Measurements from ENCODE around the gene TNFAIP8. TPM values are rescaled to one million over a fixed set of nuclear protein-coding genes. Genes with fewer than 3 reads are reported as not detected.
A peak's percentile ranks its signal among the peaks of the same experiment; 100 is the strongest.
"Not testable (repeated sequence)": the region's sequence is repeated elsewhere in the genome, so short reads cannot be mapped to it uniquely, and the experiment has no call there.

The TNFAIP8 gene
- total RNA-seq, 1 experiment from 2014 or later, result 8.0 TPM

DNA sequence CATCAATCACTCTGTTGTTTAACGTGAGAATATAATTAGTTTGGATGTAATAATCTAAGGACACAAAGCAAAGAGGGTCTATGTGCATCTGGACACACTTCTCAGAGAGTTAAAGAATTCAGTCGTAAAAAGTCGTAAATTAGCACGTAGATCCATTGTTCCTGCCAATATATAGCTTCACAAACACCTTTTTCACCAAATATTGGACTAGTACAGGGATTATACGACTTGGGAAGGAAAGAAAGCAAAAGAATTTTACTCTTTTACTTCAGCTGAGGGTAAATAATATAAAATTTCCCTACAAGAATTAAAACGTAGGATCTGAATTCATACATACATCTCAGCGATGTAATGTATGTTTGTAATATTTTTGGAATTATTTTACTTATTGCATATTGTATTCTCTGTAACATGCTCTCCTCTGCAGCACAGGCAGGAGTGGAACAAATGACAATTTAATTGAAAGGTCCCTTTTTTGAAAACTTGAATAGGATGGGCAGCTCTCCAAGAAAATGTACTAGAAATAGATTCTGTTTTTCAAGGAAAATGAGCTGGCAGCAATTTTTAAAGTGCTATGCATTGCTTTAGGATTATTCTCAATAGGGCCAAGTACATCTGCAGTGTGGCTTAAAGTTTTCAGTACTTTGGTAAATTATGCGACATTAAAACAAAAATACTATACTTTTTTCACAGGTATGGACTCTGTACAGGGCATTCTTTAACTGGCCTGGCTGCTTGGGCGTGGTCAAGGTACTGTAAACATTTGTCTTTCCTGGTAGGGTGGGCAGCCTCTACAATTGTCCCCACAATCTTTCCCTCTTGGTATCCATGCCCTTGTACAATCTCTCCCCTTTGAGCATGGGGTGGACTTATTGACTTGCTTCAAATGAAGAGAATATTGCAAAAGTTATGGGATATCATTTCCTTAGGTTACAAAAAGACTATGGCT, 56.7 kb downstream of the TNFAIP8 start:
- BruUV-seq (replicated peaks), result no TSS peak
- intact Hi-C loops (cut with micrococcal nuclease; ENCODE audit: unreplicated experiment) (loop anchor here (1.0 to 2.0 kb wide), 2 partner anchors 390 to 424 kb away; partner anchors contain the start of gene DTWD2), in situ Hi-C loops (cut with HindIII; ENCODE audit: low pct_unique_long_range_greater_than_20kb, low sequenced_read_pairs) (no loop called here)
- no peak for ATAC-seq
- H3K4me3 ChIP-seq (ENCODE audit: low read depth in 2 of 2, low read length in 2 of 2), result peak overlapping the region; percentile 52 to 53
- CTCF ChIA-PET, result interaction anchor here (0.5 to 1.9 kb wide), 5 partner anchors 35 to 424 kb away, joined by 3 to 11 read pairs (median 6); partner anchors contain the start of genes DTWD2 and TNFAIP8
- H3K9me3 ChIP-seq (ENCODE audit: control insufficient read depth, insufficient read depth, low read depth, low read length), result no peaks in the 10 kb centered on the region
- no peak for TF ChIP-seq SIN3A (IDR thresholded peaks at IDR 0.05; ENCODE audit: borderline replicate concordance, insufficient read depth, low read depth, low read length)
- TF ChIP-seq, protein P1, sequence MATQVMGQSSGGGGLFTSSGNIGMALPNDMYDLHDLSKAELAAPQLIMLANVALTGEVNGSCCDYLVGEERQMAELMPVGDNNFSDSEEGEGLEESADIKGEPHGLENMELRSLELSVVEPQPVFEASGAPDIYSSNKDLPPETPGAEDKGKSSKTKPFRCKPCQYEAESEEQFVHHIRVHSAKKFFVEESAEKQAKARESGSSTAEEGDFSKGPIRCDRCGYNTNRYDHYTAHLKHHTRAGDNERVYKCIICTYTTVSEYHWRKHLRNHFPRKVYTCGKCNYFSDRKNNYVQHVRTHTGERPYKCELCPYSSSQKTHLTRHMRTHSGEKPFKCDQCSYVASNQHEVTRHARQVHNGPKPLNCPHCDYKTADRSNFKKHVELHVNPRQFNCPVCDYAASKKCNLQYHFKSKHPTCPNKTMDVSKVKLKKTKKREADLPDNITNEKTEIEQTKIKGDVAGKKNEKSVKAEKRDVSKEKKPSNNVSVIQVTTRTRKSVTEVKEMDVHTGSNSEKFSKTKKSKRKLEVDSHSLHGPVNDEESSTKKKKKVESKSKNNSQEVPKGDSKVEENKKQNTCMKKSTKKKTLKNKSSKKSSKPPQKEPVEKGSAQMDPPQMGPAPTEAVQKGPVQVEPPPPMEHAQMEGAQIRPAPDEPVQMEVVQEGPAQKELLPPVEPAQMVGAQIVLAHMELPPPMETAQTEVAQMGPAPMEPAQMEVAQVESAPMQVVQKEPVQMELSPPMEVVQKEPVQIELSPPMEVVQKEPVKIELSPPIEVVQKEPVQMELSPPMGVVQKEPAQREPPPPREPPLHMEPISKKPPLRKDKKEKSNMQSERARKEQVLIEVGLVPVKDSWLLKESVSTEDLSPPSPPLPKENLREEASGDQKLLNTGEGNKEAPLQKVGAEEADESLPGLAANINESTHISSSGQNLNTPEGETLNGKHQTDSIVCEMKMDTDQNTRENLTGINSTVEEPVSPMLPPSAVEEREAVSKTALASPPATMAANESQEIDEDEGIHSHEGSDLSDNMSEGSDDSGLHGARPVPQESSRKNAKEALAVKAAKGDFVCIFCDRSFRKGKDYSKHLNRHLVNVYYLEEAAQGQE (IDR thresholded peaks at IDR 0.05; ENCODE audit: insufficient read depth in 1 of 2, low read depth in 2 of 2, low read length in 1 of 2), result no peak
- no peak for TF ChIP-seq POLR2AphosphoS5 (IDR thresholded peaks at IDR 0.05; ENCODE audit: low read depth, low read length)
- no peak for TF ChIP-seq TCF7L2 (IDR thresholded peaks at IDR 0.05; ENCODE audit: low read depth, low read length)
- TF ChIP-seq, protein P2, sequence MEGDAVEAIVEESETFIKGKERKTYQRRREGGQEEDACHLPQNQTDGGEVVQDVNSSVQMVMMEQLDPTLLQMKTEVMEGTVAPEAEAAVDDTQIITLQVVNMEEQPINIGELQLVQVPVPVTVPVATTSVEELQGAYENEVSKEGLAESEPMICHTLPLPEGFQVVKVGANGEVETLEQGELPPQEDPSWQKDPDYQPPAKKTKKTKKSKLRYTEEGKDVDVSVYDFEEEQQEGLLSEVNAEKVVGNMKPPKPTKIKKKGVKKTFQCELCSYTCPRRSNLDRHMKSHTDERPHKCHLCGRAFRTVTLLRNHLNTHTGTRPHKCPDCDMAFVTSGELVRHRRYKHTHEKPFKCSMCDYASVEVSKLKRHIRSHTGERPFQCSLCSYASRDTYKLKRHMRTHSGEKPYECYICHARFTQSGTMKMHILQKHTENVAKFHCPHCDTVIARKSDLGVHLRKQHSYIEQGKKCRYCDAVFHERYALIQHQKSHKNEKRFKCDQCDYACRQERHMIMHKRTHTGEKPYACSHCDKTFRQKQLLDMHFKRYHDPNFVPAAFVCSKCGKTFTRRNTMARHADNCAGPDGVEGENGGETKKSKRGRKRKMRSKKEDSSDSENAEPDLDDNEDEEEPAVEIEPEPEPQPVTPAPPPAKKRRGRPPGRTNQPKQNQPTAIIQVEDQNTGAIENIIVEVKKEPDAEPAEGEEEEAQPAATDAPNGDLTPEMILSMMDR (IDR thresholded peaks at IDR 0.05), result peak; percentile 51; the same call in 1 of the 2 replicates
- H3K4me1 ChIP-seq (ENCODE audit: control insufficient read depth, insufficient read depth, low read length), result peaks cover 5% of the 10 kb centered on the region; the same call in 1 of the 2 replicates
- POLR2A ChIA-PET, result no interaction called here
- no peak for DNase-seq (ENCODE audit: low read depth, low spot score)
- no peak overlapping the region for H3K27ac ChIP-seq (ENCODE audit: low read length)
- no peaks in the 10 kb centered on the region; the same call in 1 of the 2 replicates for H3K27me3 ChIP-seq (ENCODE audit: control insufficient read depth, insufficient read depth, low read length)
- no peaks in the 10 kb centered on the region for H3K36me3 ChIP-seq (ENCODE audit: control insufficient read depth, insufficient read depth, low read length)

DNA sequence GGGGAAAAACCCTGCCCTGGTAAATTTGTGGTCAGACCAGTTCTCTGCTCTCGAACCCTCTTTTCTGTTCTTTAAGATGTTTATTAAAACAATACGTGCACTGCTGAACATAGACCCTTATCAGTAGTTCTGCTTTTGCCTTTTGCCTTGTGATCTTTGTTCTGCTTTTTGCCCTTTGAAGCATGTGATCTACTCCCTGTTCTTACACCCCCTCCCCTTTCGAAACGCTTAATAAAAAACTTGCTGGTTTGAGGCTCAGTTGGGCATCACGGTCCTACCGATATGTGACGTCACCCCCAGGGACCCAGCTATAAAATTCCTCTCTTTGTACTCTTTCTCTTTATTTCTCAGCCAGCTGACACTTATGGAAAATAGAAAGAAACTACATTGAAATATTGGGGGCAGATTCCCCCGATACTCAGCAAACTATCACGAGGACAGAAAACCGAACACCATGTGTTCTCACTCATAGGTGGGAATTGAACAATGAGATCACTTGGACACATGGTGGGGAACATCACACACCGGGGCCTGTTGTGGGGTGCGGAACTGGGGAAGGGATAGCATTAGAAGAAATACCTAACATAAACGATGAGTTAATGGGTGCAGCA, 58.4 kb downstream of the TNFAIP8 start:
- BruUV-seq (replicated peaks), result not testable (repeated sequence)

More for the DNA sequence above, 58.4 kb downstream of the TNFAIP8 start:
- POLR2A ChIA-PET, result interaction anchor here (0.6 kb wide), 1 partner anchor 1139 kb away, joined by 3 read pairs; no protein-coding TSS in a partner anchor
- DNase-seq (ENCODE audit: low read depth, low spot score); H3K9me3 ChIP-seq (ENCODE audit: control insufficient read depth, insufficient read depth, low read depth, low read length); ATAC-seq; intact Hi-C loops (cut with micrococcal nuclease; ENCODE audit: unreplicated experiment); H3K4me3 ChIP-seq (ENCODE audit: low read depth in 2 of 2, low read length in 2 of 2); CTCF ChIA-PET; H3K4me1 ChIP-seq (ENCODE audit: control insufficient read depth, insufficient read depth, low read length); H3K27ac ChIP-seq (ENCODE audit: low read length); H3K27me3 ChIP-seq (ENCODE audit: control insufficient read depth, insufficient read depth, low read length); H3K36me3 ChIP-seq (ENCODE audit: control insufficient read depth, insufficient read depth, low read length); in situ Hi-C loops (cut with HindIII; ENCODE audit: low pct_unique_long_range_greater_than_20kb, low sequenced_read_pairs): not testable (repeated sequence)
